HFFc6 (cell line): ENCODE results near the gene ITM2C. TPM values are rescaled to one million over a fixed set of nuclear protein-coding genes. Genes with fewer than 3 reads are reported as not detected.

Experiments
- DNase-seq: peaks from one replicate; pipeline ENCODE4 v3.0.0-alpha.2; 2018
- H3K27ac Mint-ChIP-seq: 2 replicates; pipeline ENCODE4 v1.8.0; 2020; ENCODE audit warnings: mild to moderate bottlenecking, mixed read lengths
- H3K27me3 Mint-ChIP-seq: 2 replicates; pipeline ENCODE4 v1.8.0; 2021; ENCODE audit warnings: mild to moderate bottlenecking, moderate library complexity, mixed read lengths; ENCODE audit not compliant: insufficient read depth
- H3K36me3 Mint-ChIP-seq: 2 replicates; pipeline ENCODE4 v1.8.0; 2021; ENCODE audit warnings: low read depth, mixed read lengths
- H3K4me1 Mint-ChIP-seq: 2 replicates; pipeline ENCODE4 v1.8.0; 2020; ENCODE audit warnings: low read depth, mixed read lengths
- H3K4me3 Mint-ChIP-seq: 2 replicates; pipeline ENCODE4 v1.8.0; 2020; ENCODE audit warnings: mild to moderate bottlenecking, moderate library complexity, mixed read lengths
- H3K9me3 Mint-ChIP-seq: 2 replicates; pipeline ENCODE4 v1.8.0; 2020; ENCODE audit warnings: mild to moderate bottlenecking, mixed read lengths
- CTCF ChIP-seq: fragments of 200-600 bp; sonication (generic); IDR thresholded peaks from 2 replicates; pipeline ENCODE4 v1.5.0; 2021; ENCODE audit warnings: antibody characterized with exemption, mild to moderate bottlenecking
- total RNA-seq, 6 experiments: library from RNA; stranded (reverse); fragmentation: NEBNext Ultra II Directional; extraction: Animal tissue kit (Norgen Biotek cat#: 25700); gene quantifications; 2 replicates in 1 of 6; 3 replicates in 5 of 6; pipeline ENCODE4 v1.2.3, GENCODE V29; 2021

Gene ITM2C
- total RNA-seq, 6 experiments from 2014 or later, result 28.1 to 53.8 (median 29.4) TPM

GRCh38 chr2:230863442-230864121 lies 1.2 kb upstream of the ITM2C start:
- H3K9me3 Mint-ChIP-seq, result no peaks in the 10 kb centered on the region
- H3K4me1 Mint-ChIP-seq, result peaks cover 7% of the 10 kb centered on the region
- DNase-seq, result no peak
- TF ChIP-seq CTCF, result no peak
- peak overlapping the region; percentile 39; the same call in 1 of the 2 replicates for H3K4me3 Mint-ChIP-seq
- no peak overlapping the region for H3K27ac Mint-ChIP-seq
- peaks cover 10% of the 10 kb centered on the region for H3K27me3 Mint-ChIP-seq
- H3K36me3 Mint-ChIP-seq, result no peaks in the 10 kb centered on the region

DNA sequence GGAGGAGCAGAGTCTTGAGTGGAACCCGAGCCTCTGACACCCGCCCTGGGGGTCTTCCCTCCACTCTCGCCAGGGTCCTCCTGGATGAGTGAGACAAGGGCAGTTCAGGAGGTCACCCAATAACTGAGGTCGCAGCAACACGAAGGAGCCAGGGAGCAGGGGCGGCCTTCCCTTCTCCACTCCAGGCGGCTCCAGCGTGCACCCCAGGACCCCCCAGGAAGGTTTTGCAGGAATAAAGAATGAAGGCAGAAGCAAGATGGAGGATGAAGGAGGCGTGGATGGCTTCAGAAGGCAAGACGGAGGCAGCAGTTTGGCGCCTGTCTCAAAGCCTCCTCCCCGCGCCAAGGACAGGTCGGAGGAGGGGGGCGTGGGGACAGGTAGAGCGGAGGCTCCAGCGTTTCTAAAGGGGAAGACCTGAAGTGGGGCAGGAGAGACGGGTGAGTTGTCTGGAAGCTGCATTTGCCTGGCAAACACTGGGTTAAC lies 579 bp upstream of the ITM2C start:
- no peak for DNase-seq
- Mint-ChIP-seq H3K27ac (peak overlapping the region; percentile 32), H3K36me3 (no peaks in the 10 kb centered on the region), H3K9me3 (no peaks in the 10 kb centered on the region), H3K4me1 (peaks cover 7% of the 10 kb centered on the region), H3K4me3 (peak overlapping the region; percentile 89), H3K27me3 (peaks cover 14% of the 10 kb centered on the region)
- TF ChIP-seq CTCF, result no peak

- Mint-ChIP-seq H3K4me3 (peak overlapping the region; percentile 89), H3K27me3 (peaks cover 15% of the 10 kb centered on the region), H3K36me3 (no peaks in the 10 kb centered on the region), H3K27ac (no peak overlapping the region), H3K4me1 (peaks cover 7% of the 10 kb centered on the region), H3K9me3 (no peaks in the 10 kb centered on the region)
- DNase-seq, result no peak
- no peak for TF ChIP-seq CTCF
Measured at GRCh38 chr2:230865307-230865765, 594 bp downstream of the ITM2C start.

- no peak overlapping the region for H3K27ac Mint-ChIP-seq
- no peaks in the 10 kb centered on the region for H3K9me3 Mint-ChIP-seq
- DNase-seq, result no peak
- H3K4me3 Mint-ChIP-seq, result peak overlapping the region; percentile 89
- H3K36me3 Mint-ChIP-seq, result no peaks in the 10 kb centered on the region
- peak; percentile 25; the same call in 1 of the 2 replicates for TF ChIP-seq CTCF
- peaks cover 7% of the 10 kb centered on the region for H3K4me1 Mint-ChIP-seq
- H3K27me3 Mint-ChIP-seq, result peaks cover 15% of the 10 kb centered on the region
Measured at GRCh38 chr2:230865766-230866755, 1.3 kb downstream of the ITM2C start.

DNA sequence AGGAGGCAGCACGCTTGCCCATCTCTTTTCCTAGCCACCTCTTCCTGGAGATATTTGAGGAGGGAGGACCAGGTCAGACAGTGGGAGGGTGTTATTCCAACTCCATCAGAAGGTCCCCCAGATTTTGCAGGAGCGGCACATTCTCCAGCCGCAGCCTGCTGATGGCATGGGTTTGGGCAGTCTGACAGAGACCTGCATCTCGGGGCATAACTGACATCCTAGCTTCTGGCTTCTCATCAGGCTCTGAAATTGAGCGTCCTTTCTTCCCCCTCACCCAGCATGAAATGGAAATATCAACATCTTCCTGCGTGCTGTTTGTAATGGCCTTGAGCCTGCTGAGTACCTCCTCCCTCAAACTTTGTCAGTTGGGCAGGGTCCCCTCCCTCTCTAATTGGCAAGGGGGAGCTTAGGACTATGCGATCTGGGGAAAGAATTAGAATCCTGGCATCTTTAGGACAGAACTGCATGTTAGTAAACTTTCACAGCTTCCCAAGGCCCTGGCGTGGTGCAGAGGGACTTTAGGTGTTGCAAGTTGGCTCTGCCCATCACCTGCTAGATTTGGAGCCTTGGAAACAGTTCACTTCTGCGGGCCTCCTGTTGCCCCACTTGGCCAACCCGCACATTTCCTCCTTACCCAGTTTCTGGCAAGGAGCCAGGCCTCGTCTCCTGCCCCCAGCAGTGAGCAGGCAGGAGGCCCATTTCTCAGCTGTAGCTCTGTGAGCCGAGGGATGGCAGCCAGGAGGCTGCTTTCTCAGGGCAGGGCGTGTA lies 2.2 kb downstream of the ITM2C start:
- Mint-ChIP-seq H3K27me3 (peaks cover 11% of the 10 kb centered on the region), H3K9me3 (no peaks in the 10 kb centered on the region), H3K27ac (no peak overlapping the region), H3K4me1 (peaks cover 7% of the 10 kb centered on the region), H3K4me3 (0 out of 2 replicates have a peak overlapping the region, but pooled peaks have one; percentile 17), H3K36me3 (no peaks in the 10 kb centered on the region)
- no peak for DNase-seq
- no peak for TF ChIP-seq CTCF
